Astrocyte of the cerebellum (primary cell): ENCODE measurements around the gene SSU72.
"Not testable (repeated sequence)": the region's sequence is repeated elsewhere in the genome, so short reads cannot be mapped to it uniquely, and the experiment has no call there.

ENCODE experiments used
- DNase-seq: peaks from one replicate; pipeline ENCODE4 v3.0.0-alpha.2; 2011; ENCODE audit warnings: low read depth
- H3K4me3 ChIP-seq: 2 replicates; pipeline ENCODE4 v1.5.1; 2011; ENCODE audit warnings: mild to moderate bottlenecking, low read depth, low read length, moderate library complexity
- in situ Hi-C: cut with HindIII; loops from 2 replicates; pipeline ENCODE4 v1.10.0; 2017; ENCODE audit warnings: low sequenced_read_pairs
- TF ChIP-seq, protein P1 (sequence below): IDR thresholded peaks from 2 replicates; pipeline ENCODE4 v1.5.1; 2012; ENCODE audit warnings: low read length, low read depth, moderate library complexity, mild to moderate bottlenecking; ENCODE audit errors: missing control alignments

The SSU72 gene

DNA sequence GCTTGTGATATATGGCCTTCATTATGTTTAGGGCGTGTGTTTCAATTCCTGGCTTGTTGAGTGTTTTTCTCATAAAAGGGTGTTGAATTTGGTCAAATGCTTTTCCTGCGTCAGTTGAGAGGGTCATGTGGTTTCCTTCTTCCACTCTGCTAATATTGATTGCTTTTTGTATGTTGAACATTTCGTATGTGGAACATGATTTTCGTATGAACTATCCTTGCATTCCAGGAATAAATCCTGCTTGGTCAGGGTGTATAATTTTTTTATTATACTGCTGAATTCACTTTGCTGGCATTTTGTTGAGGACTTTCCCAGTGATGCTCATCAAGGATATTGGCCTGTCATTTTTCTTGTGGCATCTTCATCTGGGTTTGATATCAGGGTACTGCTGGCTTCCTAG lies 67.4 kb downstream of the SSU72 start:
- in situ Hi-C loops = no loop called here
- TF ChIP-seq, protein P1, sequence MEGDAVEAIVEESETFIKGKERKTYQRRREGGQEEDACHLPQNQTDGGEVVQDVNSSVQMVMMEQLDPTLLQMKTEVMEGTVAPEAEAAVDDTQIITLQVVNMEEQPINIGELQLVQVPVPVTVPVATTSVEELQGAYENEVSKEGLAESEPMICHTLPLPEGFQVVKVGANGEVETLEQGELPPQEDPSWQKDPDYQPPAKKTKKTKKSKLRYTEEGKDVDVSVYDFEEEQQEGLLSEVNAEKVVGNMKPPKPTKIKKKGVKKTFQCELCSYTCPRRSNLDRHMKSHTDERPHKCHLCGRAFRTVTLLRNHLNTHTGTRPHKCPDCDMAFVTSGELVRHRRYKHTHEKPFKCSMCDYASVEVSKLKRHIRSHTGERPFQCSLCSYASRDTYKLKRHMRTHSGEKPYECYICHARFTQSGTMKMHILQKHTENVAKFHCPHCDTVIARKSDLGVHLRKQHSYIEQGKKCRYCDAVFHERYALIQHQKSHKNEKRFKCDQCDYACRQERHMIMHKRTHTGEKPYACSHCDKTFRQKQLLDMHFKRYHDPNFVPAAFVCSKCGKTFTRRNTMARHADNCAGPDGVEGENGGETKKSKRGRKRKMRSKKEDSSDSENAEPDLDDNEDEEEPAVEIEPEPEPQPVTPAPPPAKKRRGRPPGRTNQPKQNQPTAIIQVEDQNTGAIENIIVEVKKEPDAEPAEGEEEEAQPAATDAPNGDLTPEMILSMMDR = no peak
- DNase-seq = no peak
- no peak overlapping the region for H3K4me3 ChIP-seq

DNA sequence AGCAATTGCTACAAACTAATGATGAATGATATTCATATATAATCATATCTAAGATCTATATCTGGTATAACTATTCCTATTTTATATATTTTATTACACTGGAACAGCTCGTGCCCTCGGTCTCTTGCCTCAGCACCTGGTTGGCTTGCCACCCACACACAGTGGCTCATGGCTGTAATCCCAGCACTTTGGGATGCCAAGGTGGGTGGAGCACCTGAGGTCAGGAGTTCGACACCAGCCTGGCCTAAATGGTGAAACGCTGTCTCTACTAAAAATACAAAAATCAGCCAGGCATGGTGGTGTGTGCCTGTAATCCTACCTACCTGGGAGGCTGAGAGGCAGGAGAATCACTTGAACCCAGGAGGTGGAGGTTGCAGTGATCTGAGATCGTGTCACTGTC lies 68.9 kb downstream of the SSU72 start:
- DNase-seq, H3K4me3 ChIP-seq, in situ Hi-C loops: not testable (repeated sequence)

DNA sequence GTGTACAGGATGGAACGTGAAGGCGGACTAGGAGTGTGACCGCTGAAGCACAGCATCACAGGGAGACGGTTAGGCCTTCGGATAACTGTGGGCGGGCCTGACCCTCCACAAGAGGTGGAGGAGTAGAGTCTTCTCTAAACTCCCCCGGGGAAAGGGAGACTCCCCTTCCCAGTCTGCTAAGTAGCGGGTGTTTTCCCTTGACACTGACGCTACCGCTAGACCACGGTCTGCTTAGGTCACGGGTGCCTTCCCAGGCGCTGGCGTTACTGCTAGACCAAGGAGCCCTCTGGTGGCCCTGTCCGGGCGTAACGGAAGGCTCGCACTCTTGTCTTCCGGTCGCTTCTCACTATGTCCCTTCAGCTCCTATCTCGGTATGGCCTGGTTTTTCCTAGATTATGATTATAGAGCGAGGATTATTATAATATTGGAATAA lies 69.3 kb downstream of the SSU72 start:
- H3K4me3 ChIP-seq, DNase-seq, in situ Hi-C loops: not testable (repeated sequence)
- TF ChIP-seq, protein P1 = peak; percentile 32

DNA sequence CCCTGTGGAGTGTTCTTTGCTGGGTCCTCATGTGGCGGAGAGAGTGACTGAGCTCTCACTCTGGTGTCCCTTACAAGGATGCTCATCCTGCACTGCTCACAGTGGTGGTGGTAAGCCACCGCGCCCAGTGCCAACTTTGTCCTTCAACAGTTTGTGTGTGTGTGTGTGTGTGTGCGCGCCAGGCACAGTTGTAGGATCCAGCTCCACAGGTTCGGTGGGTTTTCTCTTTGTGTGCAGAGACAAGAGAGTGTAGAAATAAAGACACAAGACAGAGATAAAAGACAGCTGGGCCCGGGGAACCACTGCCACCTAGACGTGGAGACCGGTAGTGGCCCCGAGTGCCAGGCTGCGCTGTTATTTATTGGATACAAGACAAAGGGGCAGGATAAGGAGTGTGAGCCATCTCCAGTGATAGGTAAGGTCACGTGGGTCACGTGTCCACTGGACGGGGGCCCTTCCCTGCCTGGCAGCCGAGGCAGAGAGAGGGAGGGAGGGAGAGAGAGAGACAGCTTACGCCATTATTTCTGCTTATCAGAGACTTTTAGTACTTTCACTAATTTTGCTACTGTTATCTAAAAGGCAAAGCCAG lies 69.8 kb downstream of the SSU72 start:
- TF ChIP-seq, protein P1 = peak; percentile 56
- DNase-seq, H3K4me3 ChIP-seq, in situ Hi-C loops: not testable (repeated sequence)

DNA sequence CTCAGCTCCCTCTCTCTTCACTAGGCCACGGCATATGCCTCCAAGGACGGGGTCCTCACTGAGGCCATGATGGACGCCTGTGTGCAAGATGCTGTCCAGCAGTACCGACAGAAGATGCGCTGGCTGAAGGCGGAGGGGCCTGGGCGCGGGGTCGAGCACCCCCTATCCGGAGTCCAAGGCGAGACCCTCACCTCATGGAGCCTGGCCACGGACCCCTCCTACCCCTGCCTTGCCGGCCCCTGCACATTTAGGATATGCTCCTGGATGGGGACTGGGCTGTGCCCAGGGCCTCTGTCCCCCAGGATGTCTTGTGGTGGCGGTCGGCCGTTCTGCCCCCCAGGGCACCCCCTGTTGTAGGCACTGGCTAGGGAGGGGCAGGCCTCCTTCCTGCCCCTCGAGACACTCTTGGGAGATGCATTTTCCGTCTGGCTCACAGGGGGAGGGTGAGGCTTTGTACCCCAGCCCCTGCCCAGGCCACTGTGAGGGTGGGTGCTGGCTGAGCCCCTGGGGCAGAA lies 79.1 kb downstream of the SSU72 start:
- in situ Hi-C loops, H3K4me3 ChIP-seq, DNase-seq: not testable (repeated sequence)

DNA sequence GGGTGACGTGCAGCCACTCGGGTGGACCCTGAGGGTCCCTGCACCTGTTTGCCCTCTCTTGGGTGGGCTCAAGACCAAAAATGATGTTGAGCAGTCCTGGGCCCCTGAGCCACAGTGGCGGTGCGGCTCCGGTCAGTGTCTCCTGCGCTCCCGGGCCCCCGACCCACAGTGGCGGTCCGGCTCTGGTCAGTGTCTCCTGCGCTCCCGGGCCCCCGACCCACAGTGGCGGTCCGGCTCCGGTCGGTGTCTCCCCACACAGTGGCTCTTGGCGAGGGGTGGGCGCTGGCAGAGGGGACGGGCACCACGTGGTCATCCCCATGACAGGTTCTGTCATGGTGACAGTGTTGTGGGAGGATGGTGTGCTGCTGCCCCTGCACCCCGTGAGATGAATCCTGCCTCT lies 80.4 kb downstream of the SSU72 start:
- H3K4me3 ChIP-seq, DNase-seq: not testable (repeated sequence)
- in situ Hi-C loops = loop anchor here (5.0 kb wide), 1 partner anchor 122 kb away; no protein-coding TSS in a partner anchor
